ENCODE results near the gene ABCB4.

The ABCB4 gene

GRCh38 chr7:87426160-87426559, 49.3 kb downstream of the ABCB4 start:
- DNase-seq (ENCODE audit: low read depth), result no peak
- no peak overlapping the region for H3K4me3 ChIP-seq (ENCODE audit: low read depth, low read length)
- no peak for TF ChIP-seq CTCF (conservative IDR thresholded peaks at IDR 0.05; ENCODE audit: low read depth, low read length)

GRCh38 chr7:87424075-87424474, 51.4 kb downstream of the ABCB4 start:
- no peak for DNase-seq (ENCODE audit: low read depth)
- no peak for TF ChIP-seq CTCF (conservative IDR thresholded peaks at IDR 0.05; ENCODE audit: low read depth, low read length)
- H3K4me3 ChIP-seq (ENCODE audit: low read depth, low read length), result no peak overlapping the region

- no peak overlapping the region for H3K4me3 ChIP-seq (ENCODE audit: low read depth, low read length)
- no peak for DNase-seq (ENCODE audit: low read depth)
- no peak for TF ChIP-seq CTCF (conservative IDR thresholded peaks at IDR 0.05; ENCODE audit: low read depth, low read length)
These were observed 55.3 kb downstream of the ABCB4 start for GRCh38 chr7:87420173-87420572.

GRCh38 chr7:87416682-87417587, 58.5 kb downstream of the ABCB4 start:
- peak; percentile 71 for TF ChIP-seq CTCF (conservative IDR thresholded peaks at IDR 0.05; ENCODE audit: low read depth, low read length)
- H3K4me3 ChIP-seq (ENCODE audit: low read depth, low read length), result no peak overlapping the region
- DNase-seq (ENCODE audit: low read depth), result peak; percentile 84

GRCh38 chr7:87414794-87415188, 60.7 kb downstream of the ABCB4 start:
- H3K4me3 ChIP-seq (ENCODE audit: low read depth, low read length), result no peak overlapping the region
- DNase-seq (ENCODE audit: low read depth), result peak; percentile 6
- no peak for TF ChIP-seq CTCF (conservative IDR thresholded peaks at IDR 0.05; ENCODE audit: low read depth, low read length)

GRCh38 chr7:87413951-87414793, 61.3 kb downstream of the ABCB4 start:
- no peak for TF ChIP-seq CTCF (conservative IDR thresholded peaks at IDR 0.05; ENCODE audit: low read depth, low read length)
- H3K4me3 ChIP-seq (ENCODE audit: low read depth, low read length), result no peak overlapping the region
- DNase-seq (ENCODE audit: low read depth), result peak; percentile 23
